GM12891 (cell line): ENCODE measurements around the gene SFMBT1.

Experiments
- POLR2A ChIP-seq: IDR thresholded peaks from 2 replicates; pipeline ENCODE4 v1.6.1; 2011; ENCODE audit warnings: low read depth, low read length, control low read depth
- POLR2AphosphoS5 ChIP-seq: IDR thresholded peaks from 2 replicates; pipeline ENCODE4 v1.6.1; 2011; ENCODE audit warnings: low read depth, low read length, control low read depth
- TAF1 ChIP-seq: IDR thresholded peaks from 2 replicates; pipeline ENCODE4 v1.6.1; 2011; ENCODE audit warnings: low read depth, low read length, control low read depth

DNA sequence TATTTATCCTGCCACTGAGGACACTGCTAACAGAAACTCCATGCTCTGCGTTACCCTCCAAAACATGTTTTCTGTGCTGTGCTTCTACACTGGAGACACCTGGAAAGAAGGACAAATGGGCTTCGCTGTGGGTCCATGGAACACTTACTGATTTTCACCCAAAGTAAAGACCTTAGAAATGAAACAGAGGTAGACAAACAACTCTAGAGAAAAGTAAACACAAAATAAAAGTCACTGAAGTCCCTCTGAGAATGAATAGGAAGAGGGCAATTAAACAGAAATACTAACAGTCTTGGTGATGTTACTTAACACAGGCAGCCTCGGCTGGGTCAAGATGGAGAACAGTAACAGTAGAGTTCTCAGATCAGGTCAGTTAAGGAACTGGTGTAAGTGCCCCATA lies 141.9 kb downstream of the SFMBT1 start:
- TF ChIP-seq POLR2A (no peak), POLR2AphosphoS5 (no peak), TAF1 (no peak)
